ENCODE data around the gene CD93. TPM values are rescaled to one million over a fixed set of nuclear protein-coding genes. Genes with fewer than 3 reads are reported as not detected.

The CD93 gene
- total and polyA plus RNA-seq, 2 of the 8 experiments (the other 6 are each of a cell fraction or from before 2014, with no cell fraction given) = under 0.01 to 0.07 TPM

DNA sequence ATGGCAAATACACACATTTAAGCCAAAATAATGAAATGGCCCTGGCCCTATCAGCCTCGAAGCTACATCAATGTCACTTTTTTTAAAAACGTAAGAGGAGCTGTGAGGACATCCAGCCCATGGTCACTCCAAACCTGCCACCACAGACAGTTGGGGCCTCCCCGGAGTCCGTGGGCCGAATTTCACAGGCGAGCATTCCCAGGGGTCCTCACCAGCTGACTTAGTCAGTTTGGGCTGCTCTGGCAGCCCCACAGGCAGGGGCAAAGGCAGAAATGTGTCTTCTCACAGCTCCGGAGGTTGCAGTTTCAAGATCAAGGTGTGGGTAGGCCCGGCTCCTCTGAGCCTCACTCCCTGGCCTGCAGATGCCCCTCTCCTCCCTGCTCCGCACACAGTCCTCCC, 25.8 kb upstream of the CD93 start:
- H2BK120ac ChIP-seq (replicated peaks; ENCODE audit: low read depth, low read length) = no peak overlapping the region

More for the DNA sequence above, 25.8 kb upstream of the CD93 start:
- Histone ChIP-seq H3K18ac (ENCODE audit: extremely low read depth, low read length) (no peak overlapping the region), H2BK12ac (ENCODE audit: low read depth, low read length) (no peak overlapping the region), H3K4me1 (replicated peaks in 1 of 4; ENCODE audit: control insufficient read depth in 3 of 4, insufficient read depth in 4 of 4, low read length in 3 of 4) (no peaks in the 10 kb centered on the region; a peak in 1 of 7 replicates), H3K27ac (ENCODE audit: low read depth, low read length) (no peak overlapping the region), H3K36me3 (ENCODE audit: control insufficient read depth in 2 of 4, insufficient read depth in 4 of 4, low read length in 3 of 4) (no peaks in the 10 kb centered on the region), H3K9me3 (ENCODE audit: insufficient read depth in 2 of 2, low read depth in 1 of 2, low read length in 1 of 2) (no peaks in the 10 kb centered on the region), H4K20me1 (replicated peaks in 1 of 2; ENCODE audit: control insufficient read depth in 1 of 2, insufficient read depth in 2 of 2, low read length in 2 of 2) (no peaks in the 10 kb centered on the region), H3K4me3 (ENCODE audit: extremely low read depth in 1 of 4, insufficient read depth in 2 of 4, low read depth in 3 of 4, low read length in 4 of 4) (no peak overlapping the region), H3K56ac (replicated peaks; ENCODE audit: insufficient read length, low read depth, low read length) (no peak overlapping the region), H4K5ac (ENCODE audit: insufficient read length, low read depth, low read length) (no peak overlapping the region), H3K79me2 (ENCODE audit: control insufficient read depth in 1 of 2, insufficient read depth in 2 of 2, low read length in 2 of 2) (no peaks in the 10 kb centered on the region), H3K27me3 (replicated peaks in 1 of 4; ENCODE audit: control insufficient read depth in 3 of 4, extremely low read depth in 1 of 4, insufficient read depth in 3 of 4, low read length in 3 of 4) (no peaks in the 10 kb centered on the region), H3K23me2 (ENCODE audit: low read depth, low read length) (no peaks in the 10 kb centered on the region), H3K79me1 (ENCODE audit: low read depth, low read length) (no peaks in the 10 kb centered on the region), H2AFZ (ENCODE audit: low read length) (no peak overlapping the region), H3K9ac (replicated peaks in 1 of 4; ENCODE audit: extremely low read depth in 1 of 4, low read depth in 3 of 4, low read length in 3 of 4) (no peak overlapping the region), H3K4me2 (ENCODE audit: insufficient read depth in 1 of 2, low read depth in 2 of 2, low read length in 2 of 2) (no peak overlapping the region), H3K23ac (ENCODE audit: insufficient read length) (no peak overlapping the region), H4K91ac (replicated peaks; ENCODE audit: insufficient read length, low read length) (no peak overlapping the region), H2AK5ac (ENCODE audit: low read depth, low read length) (no peak overlapping the region), H3K4ac (replicated peaks; ENCODE audit: insufficient read length, low read depth, low read length) (no peak overlapping the region), H2BK15ac (ENCODE audit: low read length) (no peak overlapping the region), H4K8ac (ENCODE audit: extremely low read depth, insufficient read depth, low read length) (no peak overlapping the region), H2BK20ac (ENCODE audit: low read length) (no peak overlapping the region), H3K14ac (ENCODE audit: insufficient read length) (no peak overlapping the region), H2BK5ac (ENCODE audit: low read depth, low read length) (no peak overlapping the region)
- ChIA-PET POLR2A (ENCODE audit: partially characterized antibody) (interaction anchor here (1.3 kb wide), 1 partner anchor 10 kb away, joined by 3 read pairs; no protein-coding TSS in a partner anchor), CTCF (ENCODE audit: partially characterized antibody) (interaction anchor here (0.8 to 2.3 kb wide), 5 partner anchors 11 to 123 kb away, joined by 3 to 10 read pairs (median 4); no protein-coding TSS in a partner anchor)
- 89% methylated on average over 9 of the region's 9 CpGs; no CpG with 5 or more reads in 1 of the 2 experiments for WGBS, 2 experiments (ENCODE audit: extremely low coverage in 1 of 2, insufficient coverage in 1 of 2, insufficient read length in 1 of 2, insufficient replicate concordance in 2 of 2, low coverage in 1 of 2, low lambda C conversion rate in 2 of 2, missing lambda C conversion rate in 1 of 2)
- no peak for TF ChIP-seq TEAD4 (IDR thresholded peaks at IDR 0.05; ENCODE audit: low read depth, low read length)
- TF ChIP-seq RFX5 (IDR thresholded peaks at IDR 0.05; ENCODE audit: borderline replicate concordance, low read depth, low read length) = no peak
- TF ChIP-seq NANOG (IDR thresholded peaks at IDR 0.05; ENCODE audit: insufficient read depth, low read depth, low read length, poor library complexity, severe bottlenecking) = no peak
- TF ChIP-seq GABPA (IDR thresholded peaks at IDR 0.05; ENCODE audit: borderline replicate concordance, insufficient read depth, low read length) = no peak
- TF ChIP-seq SUZ12 (IDR thresholded peaks at IDR 0.05; ENCODE audit: low read length) = no peak
- no peak for TF ChIP-seq BACH1 (IDR thresholded peaks at IDR 0.05; ENCODE audit: low read length)
- TF ChIP-seq RXRA (IDR thresholded peaks at IDR 0.05; ENCODE audit: insufficient read depth, low read depth, low read length) = no peak
- no peak for TF ChIP-seq SP1 (IDR thresholded peaks at IDR 0.05; ENCODE audit: low read depth, low read length)
- DNase-seq (ENCODE audit: low read depth in 1 of 2, low spot score in 2 of 2) (no peak), FAIRE-seq (no peak)

Data from H1 (cell line).